Right atrium auricular region (tissue), 2 donors: ENCODE measurements around the gene KAT7. TPM values are rescaled to one million over a fixed set of nuclear protein-coding genes. Genes with fewer than 3 reads are reported as not detected.

ENCODE experiments used
- DNase-seq: peaks from one replicate; pipeline ENCODE4 v3.0.0-alpha.2; 2019; ENCODE audit warnings: low spot score
- H3K27ac ChIP-seq, 2 donors: fragments of 200-600 bp; sonication (generic); 1 replicate in 1 of 2; 2 replicates in 1 of 2; pipeline ENCODE4 v1.5.1; 2016 to 2019
- H3K27me3 ChIP-seq, 2 donors: fragments of 200-600 bp; sonication (generic); one replicate each; pipeline versions ENCODE4 v1.5.1 to v1.6.0; 2017 to 2019
- H3K36me3 ChIP-seq: fragments of 200-600 bp; sonication (generic); one replicate; pipeline ENCODE4 v1.5.1; 2016
- H3K4me1 ChIP-seq, 2 donors: fragments of 200-600 bp; sonication (generic); one replicate each; pipeline versions ENCODE4 v1.5.1 to v1.6.0; 2017 to 2019
- H3K4me3 ChIP-seq, 2 donors: fragments of 200-600 bp; sonication (generic); 1 replicate in 1 of 2; 2 replicates in 1 of 2; pipeline ENCODE4 v1.5.1; 2017 to 2019; ENCODE audit warnings: mild to moderate bottlenecking in 1 of 2, moderate library complexity in 1 of 2
- H3K9me3 ChIP-seq, 2 donors: fragments of 200-600 bp; sonication (generic); one replicate each; pipeline ENCODE4 v1.5.1; 2019
- CTCF ChIP-seq, 2 donors: fragments of 200-600 bp; sonication (generic); IDR thresholded peaks; one replicate each; pipeline ENCODE4 v1.5.1; 2019; ENCODE audit warnings: antibody characterized with exemption in 2 of 2
- total RNA-seq, 2 donors: library from RNA; depleted of rRNA; stranded (reverse); fragments of >200 nt; gene quantifications; one replicate each; pipeline ENCODE4 v1.1.0, GENCODE V29; 2016

Gene KAT7
- total RNA-seq, 2 donors from 2014 or later, result 30.5 to 38.2 TPM

GRCh38 chr17:49841548-49841947, 53.1 kb downstream of the KAT7 start:
- Histone ChIP-seq H3K27me3 (no peaks in the 10 kb centered on the region), H3K27ac (no peak overlapping the region), H3K4me3 (no peak overlapping the region), H3K9me3 (no peaks in the 10 kb centered on the region), H3K36me3 (no peaks in the 10 kb centered on the region), H3K4me1 (peaks cover 0 to 41% of the 10 kb centered on the region in 2 donors)
- DNase-seq, result no peak
- no peak for TF ChIP-seq CTCF (IDR thresholded peaks at IDR 0.05)

- DNase-seq, result no peak
- Histone ChIP-seq H3K27ac (no peak overlapping the region), H3K4me3 (no peak overlapping the region), H3K27me3 (no peaks in the 10 kb centered on the region), H3K4me1 (peaks cover 0 to 40% of the 10 kb centered on the region in 2 donors), H3K9me3 (no peaks in the 10 kb centered on the region), H3K36me3 (no peaks in the 10 kb centered on the region)
- no peak for TF ChIP-seq CTCF (IDR thresholded peaks at IDR 0.05)
Measured at GRCh38 chr17:49842371-49842770, 53.9 kb downstream of the KAT7 start.

- no peak for TF ChIP-seq CTCF (IDR thresholded peaks at IDR 0.05)
- no peak overlapping the region for H3K4me3 ChIP-seq
- no peak overlapping the region for H3K27ac ChIP-seq
- no peak for DNase-seq
- no peaks in the 10 kb centered on the region for H3K27me3 ChIP-seq
- no peaks in the 10 kb centered on the region for H3K9me3 ChIP-seq
- no peaks in the 10 kb centered on the region for H3K36me3 ChIP-seq
- peaks cover 0 to 37% of the 10 kb centered on the region in 2 donors for H3K4me1 ChIP-seq
Measured at GRCh38 chr17:49842846-49843245, 54.4 kb downstream of the KAT7 start.

- Histone ChIP-seq H3K27me3 (no peaks in the 10 kb centered on the region), H3K36me3 (no peaks in the 10 kb centered on the region), H3K27ac (no peak overlapping the region), H3K4me1 (peaks cover 0 to 37% of the 10 kb centered on the region in 2 donors), H3K9me3 (no peaks in the 10 kb centered on the region), H3K4me3 (no peak overlapping the region)
- no peak for DNase-seq
- peak in 1 of 2 donors; percentile 32 for TF ChIP-seq CTCF (IDR thresholded peaks at IDR 0.05)
Measured at GRCh38 chr17:49843774-49844350, 55.4 kb downstream of the KAT7 start.

GRCh38 chr17:49845321-49845720, 56.8 kb downstream of the KAT7 start:
- Histone ChIP-seq H3K36me3 (no peaks in the 10 kb centered on the region), H3K27ac (peak overlapping the region; percentile 73 to 76), H3K4me3 (no peak overlapping the region), H3K9me3 (no peaks in the 10 kb centered on the region), H3K27me3 (no peaks in the 10 kb centered on the region), H3K4me1 (peaks cover 0 to 30% of the 10 kb centered on the region in 2 donors)
- no peak for DNase-seq
- TF ChIP-seq CTCF (IDR thresholded peaks at IDR 0.05), result no peak
